SK-N-SH (cell line): ENCODE measurements around the gene ZNF107.

Source experiments
- RAD21 ChIP-seq: IDR thresholded peaks from 2 replicates; pipeline ENCODE4 v1.6.1; 2012; ENCODE audit warnings: mild to moderate bottlenecking, low read length
- RCOR1 ChIP-seq: fragments of 150-350 bp; IDR thresholded peaks from 2 replicates; pipeline ENCODE4 v1.6.1; 2017; ENCODE audit warnings: antibody characterized with exemption, low read length
- SMC3 ChIP-seq: IDR thresholded peaks from 2 replicates; pipeline ENCODE4 v1.6.1; 2012; ENCODE audit warnings: low read depth, low read length, improper control_type of control experiment
- TF ChIP-seq, protein P1 (sequence below): fragments of 200-600 bp; sonication (generic); IDR thresholded peaks from 2 replicates; pipeline ENCODE4 v1.6.1; 2017; ENCODE audit warnings: antibody characterized with exemption, mild to moderate bottlenecking, moderate library complexity

DNA sequence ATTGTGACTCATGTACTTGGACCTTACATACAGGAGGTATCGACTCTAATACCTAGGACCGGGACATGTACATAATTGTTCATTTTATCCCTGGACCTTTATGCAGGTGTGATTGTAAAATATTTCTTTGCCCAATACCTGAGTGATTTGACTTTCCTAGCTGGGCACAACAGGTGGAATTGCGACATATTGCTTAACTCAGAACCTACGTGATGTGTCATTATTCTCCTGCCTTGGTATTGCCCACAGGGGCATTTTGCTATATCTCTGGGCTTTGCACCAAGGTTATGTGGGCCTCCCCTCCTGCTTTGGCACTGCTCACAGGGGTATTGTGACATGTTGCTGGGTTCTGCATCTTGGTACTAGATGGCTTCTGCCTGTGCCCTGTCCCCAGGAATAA lies 23.9 kb upstream of the ZNF107 start:
- TF ChIP-seq, protein P1, sequence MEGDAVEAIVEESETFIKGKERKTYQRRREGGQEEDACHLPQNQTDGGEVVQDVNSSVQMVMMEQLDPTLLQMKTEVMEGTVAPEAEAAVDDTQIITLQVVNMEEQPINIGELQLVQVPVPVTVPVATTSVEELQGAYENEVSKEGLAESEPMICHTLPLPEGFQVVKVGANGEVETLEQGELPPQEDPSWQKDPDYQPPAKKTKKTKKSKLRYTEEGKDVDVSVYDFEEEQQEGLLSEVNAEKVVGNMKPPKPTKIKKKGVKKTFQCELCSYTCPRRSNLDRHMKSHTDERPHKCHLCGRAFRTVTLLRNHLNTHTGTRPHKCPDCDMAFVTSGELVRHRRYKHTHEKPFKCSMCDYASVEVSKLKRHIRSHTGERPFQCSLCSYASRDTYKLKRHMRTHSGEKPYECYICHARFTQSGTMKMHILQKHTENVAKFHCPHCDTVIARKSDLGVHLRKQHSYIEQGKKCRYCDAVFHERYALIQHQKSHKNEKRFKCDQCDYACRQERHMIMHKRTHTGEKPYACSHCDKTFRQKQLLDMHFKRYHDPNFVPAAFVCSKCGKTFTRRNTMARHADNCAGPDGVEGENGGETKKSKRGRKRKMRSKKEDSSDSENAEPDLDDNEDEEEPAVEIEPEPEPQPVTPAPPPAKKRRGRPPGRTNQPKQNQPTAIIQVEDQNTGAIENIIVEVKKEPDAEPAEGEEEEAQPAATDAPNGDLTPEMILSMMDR: no peak
- TF ChIP-seq RCOR1: no peak
- no peak for TF ChIP-seq SMC3
- TF ChIP-seq RAD21: no peak
